ENCODE results near the gene CEP152.
A peak's percentile ranks its signal among the peaks of the same experiment; 100 is the strongest.

CEP152 gene
- long read RNA-seq, transcript CEP152-209 (13 exons, 1,947 nt) = major isoform, 15 of 153 reads
- long read RNA-seq, partial matches to known transcripts = 115 of 153 reads
- long read RNA-seq, other reads (novel, unspliced or antisense) = 23 of 153 reads

GRCh38 chr15:48810414-48811324, at the start of gene CEP152:
Gene CEP152, minus strand, starts transcription at chr15:48811069. Its CDS starts 5,420 bp downstream, at chr15:48805649.
- TF ChIP-seq SPI1 (IDR thresholded peaks at IDR 0.05; ENCODE audit: borderline replicate concordance, low read depth) = no peak; the same call in 1 of the 2 replicates
- TF ChIP-seq, protein P1, sequence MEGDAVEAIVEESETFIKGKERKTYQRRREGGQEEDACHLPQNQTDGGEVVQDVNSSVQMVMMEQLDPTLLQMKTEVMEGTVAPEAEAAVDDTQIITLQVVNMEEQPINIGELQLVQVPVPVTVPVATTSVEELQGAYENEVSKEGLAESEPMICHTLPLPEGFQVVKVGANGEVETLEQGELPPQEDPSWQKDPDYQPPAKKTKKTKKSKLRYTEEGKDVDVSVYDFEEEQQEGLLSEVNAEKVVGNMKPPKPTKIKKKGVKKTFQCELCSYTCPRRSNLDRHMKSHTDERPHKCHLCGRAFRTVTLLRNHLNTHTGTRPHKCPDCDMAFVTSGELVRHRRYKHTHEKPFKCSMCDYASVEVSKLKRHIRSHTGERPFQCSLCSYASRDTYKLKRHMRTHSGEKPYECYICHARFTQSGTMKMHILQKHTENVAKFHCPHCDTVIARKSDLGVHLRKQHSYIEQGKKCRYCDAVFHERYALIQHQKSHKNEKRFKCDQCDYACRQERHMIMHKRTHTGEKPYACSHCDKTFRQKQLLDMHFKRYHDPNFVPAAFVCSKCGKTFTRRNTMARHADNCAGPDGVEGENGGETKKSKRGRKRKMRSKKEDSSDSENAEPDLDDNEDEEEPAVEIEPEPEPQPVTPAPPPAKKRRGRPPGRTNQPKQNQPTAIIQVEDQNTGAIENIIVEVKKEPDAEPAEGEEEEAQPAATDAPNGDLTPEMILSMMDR (IDR thresholded peaks at IDR 0.05; ENCODE audit: insufficient read depth, low read length) = no peak
- TF ChIP-seq REST (IDR thresholded peaks at IDR 0.05; ENCODE audit: insufficient replicate concordance, low read depth) = no peak
- TF ChIP-seq GABPA (IDR thresholded peaks at IDR 0.05; ENCODE audit: low read depth) = no peak
- peak; percentile 48; the same call in 1 of the 2 replicates for TF ChIP-seq POLR2AphosphoS5 (IDR thresholded peaks at IDR 0.05; ENCODE audit: low read depth)
- Histone ChIP-seq H3K27me3 (ENCODE audit: insufficient read depth, poor library complexity, severe bottlenecking) (no peaks in the 10 kb centered on the region), H3K4me3 (replicated peaks; ENCODE audit: insufficient read depth, low read length) (peak within 1 kb of the TSS; percentile 88), H3K27ac (replicated peaks) (peak within 1 kb of the TSS; percentile 93)
- peak; percentile 98 to 100 for DNase-seq (ENCODE audit: low read depth in 1 of 2, low spot score in 1 of 2)

GRCh38 chr15:48859426-48859825, 48.6 kb upstream of the CEP152 start:
- H3K27ac ChIP-seq (replicated peaks) = no peak overlapping the region
- H3K4me3 ChIP-seq (replicated peaks; ENCODE audit: insufficient read depth, low read length) = no peak overlapping the region
- no peak for DNase-seq (ENCODE audit: low read depth in 1 of 2, low spot score in 1 of 2)
- H3K27me3 ChIP-seq (ENCODE audit: insufficient read depth, poor library complexity, severe bottlenecking) = no peaks in the 10 kb centered on the region
- TF ChIP-seq POLR2AphosphoS5 (IDR thresholded peaks at IDR 0.05; ENCODE audit: low read depth) (no peak), REST (IDR thresholded peaks at IDR 0.05; ENCODE audit: insufficient replicate concordance, low read depth) (no peak), SPI1 (IDR thresholded peaks at IDR 0.05; ENCODE audit: borderline replicate concordance, low read depth) (no peak), GABPA (IDR thresholded peaks at IDR 0.05; ENCODE audit: low read depth) (no peak)
- TF ChIP-seq, protein P1 (IDR thresholded peaks at IDR 0.05; ENCODE audit: insufficient read depth, low read length) = no peak

DNA sequence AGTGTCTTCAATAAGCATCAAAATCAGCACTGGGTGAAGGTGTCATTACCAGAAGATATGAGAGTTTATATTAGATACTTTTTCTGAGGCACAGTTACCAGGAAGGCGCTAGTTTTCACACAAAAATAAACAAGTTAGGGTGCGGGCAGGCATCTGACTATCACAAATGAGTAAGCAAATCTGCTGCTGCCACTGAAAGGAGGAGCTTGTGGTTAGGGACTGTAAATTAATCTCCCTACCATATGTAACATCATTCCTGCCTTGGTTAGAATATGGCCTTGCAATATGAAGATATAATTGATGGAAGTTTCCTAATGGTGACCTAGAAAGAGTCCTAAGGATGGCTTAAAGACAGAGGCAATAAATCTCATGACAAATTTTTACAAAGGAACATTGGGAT, 47.5 kb upstream of the CEP152 start:
- DNase-seq (ENCODE audit: low read depth in 1 of 2, low spot score in 1 of 2) = no peak
- no peak overlapping the region for H3K4me3 ChIP-seq (replicated peaks; ENCODE audit: insufficient read depth, low read length)
- TF ChIP-seq, protein P1 (IDR thresholded peaks at IDR 0.05; ENCODE audit: insufficient read depth, low read length) = no peak
- no peak for TF ChIP-seq REST (IDR thresholded peaks at IDR 0.05; ENCODE audit: insufficient replicate concordance, low read depth)
- TF ChIP-seq GABPA (IDR thresholded peaks at IDR 0.05; ENCODE audit: low read depth) = no peak
- no peak for TF ChIP-seq SPI1 (IDR thresholded peaks at IDR 0.05; ENCODE audit: borderline replicate concordance, low read depth)
- TF ChIP-seq POLR2AphosphoS5 (IDR thresholded peaks at IDR 0.05; ENCODE audit: low read depth) = no peak
- no peak overlapping the region for H3K27ac ChIP-seq (replicated peaks)
- H3K27me3 ChIP-seq (ENCODE audit: insufficient read depth, poor library complexity, severe bottlenecking) = no peaks in the 10 kb centered on the region
